Gastrocnemius medialis (tissue), 4 donors: ENCODE measurements around the gene MACROD1.

Source experiments
- CTCF ChIP-seq, 5 experiments: fragments of 450-650 bp in 3 of 5; fragments of 200-600 bp in 2 of 5; sonication (generic) in 2 of 5; IDR thresholded peaks in 4 of 5; conservative IDR thresholded peaks in 1 of 5; 1 replicate in 4 of 5; 2 replicates in 1 of 5; pipeline ENCODE4 v1.5.1; 2016 to 2019; ENCODE audit warnings: antibody characterized with exemption in 5 of 5, mild to moderate bottlenecking in 3 of 5, moderate library complexity in 3 of 5
- POLR2A ChIP-seq, 2 donors: fragments of 450-650 bp; IDR thresholded peaks; one replicate each; pipeline ENCODE4 v1.6.1; 2017; ENCODE audit warnings: antibody characterized with exemption in 2 of 2, mild to moderate bottlenecking in 2 of 2, moderate library complexity in 2 of 2

- TF ChIP-seq CTCF (IDR thresholded peaks at IDR 0.05 in 4 of 5, conservative IDR thresholded peaks at IDR 0.05 in 1 of 5) = no peak
- TF ChIP-seq POLR2A (IDR thresholded peaks at IDR 0.05) = no peak
Measured at GRCh38 chr11:64124147-64124546, 41.8 kb downstream of the MACROD1 start.
